Measurements from ENCODE around the gene TRAM2. TPM values are rescaled to one million over a fixed set of nuclear protein-coding genes. Genes with fewer than 3 reads are reported as not detected.

The TRAM2 gene
- total and polyA plus RNA-seq, 2 donors from 2014 or later, result 4.5 to 20.7 TPM

GRCh38 chr6:52534363-52534762 is 42.5 kb downstream of the TRAM2 start:
- peaks cover 0 to 8% (median 2%) of the 10 kb centered on the region in 3 donors for H3K36me3 ChIP-seq (ENCODE audit: control insufficient read depth in 2 of 3, insufficient read depth in 3 of 3, low read length in 3 of 3)
- no peaks in the 10 kb centered on the region for H3K9me3 ChIP-seq (ENCODE audit: control insufficient read depth in 2 of 3, insufficient read depth in 1 of 3, low read length in 3 of 3)
- no peak for TF ChIP-seq CTCF (IDR thresholded peaks at IDR 0.05; ENCODE audit: borderline replicate concordance, extremely low read depth, insufficient read depth)
- H3K4me3 ChIP-seq (ENCODE audit: low read length in 3 of 3), result no peak overlapping the region
- no peaks in the 10 kb centered on the region for H3K27me3 ChIP-seq (ENCODE audit: control insufficient read depth, insufficient read depth, low read length)
- intact Hi-C loops (cut with DNase I), result no loop called here
- no peak for DNase-seq
- no peak overlapping the region for H3K9ac ChIP-seq (ENCODE audit: low read length in 3 of 3)
- H3K4me1 ChIP-seq (ENCODE audit: control insufficient read depth in 2 of 3, insufficient read depth in 2 of 3, low read depth in 1 of 3, low read length in 3 of 3), result peaks cover 0 to 2% (median 0%) of the 10 kb centered on the region in 3 donors
- no peak overlapping the region for H3K27ac ChIP-seq (ENCODE audit: low read depth in 2 of 2, low read length in 2 of 2)
- no peak for FAIRE-seq

DNA sequence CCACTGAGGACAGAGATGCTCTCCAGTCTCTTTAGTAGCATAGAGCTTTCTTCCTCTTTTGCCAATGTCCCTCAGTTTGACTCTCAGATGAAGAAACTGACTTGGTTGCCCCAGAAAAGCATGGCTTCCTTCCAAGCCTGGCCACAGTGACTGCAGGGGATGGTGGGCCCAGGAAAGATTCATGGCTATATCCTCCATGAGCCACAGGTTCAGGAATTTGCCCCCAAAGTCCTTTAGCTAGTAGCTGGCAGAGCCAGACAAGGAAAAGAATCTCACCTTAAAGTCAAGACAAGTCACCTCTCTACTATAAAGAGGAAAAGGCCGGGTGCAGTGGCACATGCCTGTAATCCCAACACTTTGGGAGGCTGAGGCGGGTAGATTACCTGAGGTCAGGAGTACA is 43.4 kb downstream of the TRAM2 start:
- peaks cover 0 to 8% (median 2%) of the 10 kb centered on the region in 3 donors for H3K36me3 ChIP-seq (ENCODE audit: control insufficient read depth in 2 of 3, insufficient read depth in 3 of 3, low read length in 3 of 3)
- no peak for FAIRE-seq
- intact Hi-C loops (cut with DNase I), result no loop called here
- H3K4me3 ChIP-seq (ENCODE audit: low read length in 3 of 3), result no peak overlapping the region
- TF ChIP-seq CTCF (IDR thresholded peaks at IDR 0.05; ENCODE audit: borderline replicate concordance, extremely low read depth, insufficient read depth), result no peak
- no peaks in the 10 kb centered on the region for H3K9me3 ChIP-seq (ENCODE audit: control insufficient read depth in 2 of 3, insufficient read depth in 1 of 3, low read length in 3 of 3)
- H3K27me3 ChIP-seq (ENCODE audit: control insufficient read depth, insufficient read depth, low read length), result no peaks in the 10 kb centered on the region
- no peak overlapping the region for H3K9ac ChIP-seq (ENCODE audit: low read length in 3 of 3)
- peaks cover 0 to 2% (median 0%) of the 10 kb centered on the region in 3 donors for H3K4me1 ChIP-seq (ENCODE audit: control insufficient read depth in 2 of 3, insufficient read depth in 2 of 3, low read depth in 1 of 3, low read length in 3 of 3)
- H3K27ac ChIP-seq (ENCODE audit: low read depth in 2 of 2, low read length in 2 of 2), result no peak overlapping the region
- DNase-seq, result no peak

- H3K4me3 ChIP-seq (ENCODE audit: low read length in 3 of 3), result no peak overlapping the region
- intact Hi-C loops (cut with DNase I), result no loop called here
- no peak for FAIRE-seq
- H3K4me1 ChIP-seq (ENCODE audit: control insufficient read depth in 2 of 3, insufficient read depth in 2 of 3, low read depth in 1 of 3, low read length in 3 of 3), result peaks cover 0 to 2% (median 0%) of the 10 kb centered on the region in 3 donors
- no peaks in the 10 kb centered on the region for H3K9me3 ChIP-seq (ENCODE audit: control insufficient read depth in 2 of 3, insufficient read depth in 1 of 3, low read length in 3 of 3)
- TF ChIP-seq CTCF (IDR thresholded peaks at IDR 0.05; ENCODE audit: borderline replicate concordance, extremely low read depth, insufficient read depth), result no peak
- peaks cover 0 to 8% (median 2%) of the 10 kb centered on the region in 3 donors for H3K36me3 ChIP-seq (ENCODE audit: control insufficient read depth in 2 of 3, insufficient read depth in 3 of 3, low read length in 3 of 3)
- H3K9ac ChIP-seq (ENCODE audit: low read length in 3 of 3), result no peak overlapping the region
- H3K27me3 ChIP-seq (ENCODE audit: control insufficient read depth, insufficient read depth, low read length), result no peaks in the 10 kb centered on the region
- no peak for DNase-seq
- H3K27ac ChIP-seq (ENCODE audit: low read depth in 2 of 2, low read length in 2 of 2), result no peak overlapping the region
Observed at GRCh38 chr6:52532457-52532856, 44.4 kb downstream of the TRAM2 start.

DNA sequence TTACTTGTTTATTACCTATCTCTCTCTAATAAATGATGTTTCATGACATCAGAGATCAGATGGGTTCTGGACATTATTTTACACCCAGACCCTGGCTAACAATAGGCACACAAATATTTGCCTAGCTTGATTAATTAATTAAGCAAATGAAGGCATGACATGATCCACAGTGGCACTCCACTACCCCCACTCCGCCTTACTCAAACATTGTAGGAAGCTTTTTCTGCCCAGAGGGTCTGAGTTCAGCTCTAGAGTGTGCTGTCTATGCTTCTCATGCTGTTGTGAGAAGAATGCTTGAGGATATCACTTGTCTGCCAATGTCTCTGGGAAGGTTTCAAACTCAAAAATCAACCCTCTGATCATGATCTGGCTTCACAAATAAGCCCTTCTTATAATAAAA is 45.0 kb downstream of the TRAM2 start:
- no peak for DNase-seq
- no peak for FAIRE-seq
- no peak for TF ChIP-seq CTCF (IDR thresholded peaks at IDR 0.05; ENCODE audit: borderline replicate concordance, extremely low read depth, insufficient read depth)
- H3K4me3 ChIP-seq (ENCODE audit: low read length in 3 of 3), result no peak overlapping the region
- intact Hi-C loops (cut with DNase I), result no loop called here
- H3K27ac ChIP-seq (ENCODE audit: low read depth in 2 of 2, low read length in 2 of 2), result no peak overlapping the region
- no peak overlapping the region for H3K9ac ChIP-seq (ENCODE audit: low read length in 3 of 3)
- H3K4me1 ChIP-seq (ENCODE audit: control insufficient read depth in 2 of 3, insufficient read depth in 2 of 3, low read depth in 1 of 3, low read length in 3 of 3), result no peaks in the 10 kb centered on the region
- no peaks in the 10 kb centered on the region for H3K9me3 ChIP-seq (ENCODE audit: control insufficient read depth in 2 of 3, insufficient read depth in 1 of 3, low read length in 3 of 3)
- peaks cover 0 to 8% (median 2%) of the 10 kb centered on the region in 3 donors for H3K36me3 ChIP-seq (ENCODE audit: control insufficient read depth in 2 of 3, insufficient read depth in 3 of 3, low read length in 3 of 3)
- no peaks in the 10 kb centered on the region for H3K27me3 ChIP-seq (ENCODE audit: control insufficient read depth, insufficient read depth, low read length)
